ENCODE measurements around the gene BEND7. TPM values are rescaled to one million over a fixed set of nuclear protein-coding genes. Genes with fewer than 3 reads are reported as not detected.

Gene BEND7
- total and polyA plus RNA-seq, 2 of the 13 experiments (the other 11 are each of a cell fraction or from before 2014, with no cell fraction given) = 14.1 to 17.1 TPM

- POLR2A ChIA-PET = no interaction called here
- no peaks in the 10 kb centered on the region for H4K20me1 ChIP-seq (ENCODE audit: insufficient read depth, low read length)
- H3K4me2 ChIP-seq (ENCODE audit: low read depth, low read length) = no peak overlapping the region
- WGBS (ENCODE audit: low lambda C conversion rate) = 96% methylated on average over 7 of the region's 7 CpGs
- peaks cover under 1% of the 10 kb centered on the region for H3K4me1 ChIP-seq (ENCODE audit: insufficient read depth, low read length)
- in situ Hi-C loops (cut with HindIII; ENCODE audit: extremely low pct_ligation_motif_present, low pct_unique_long_range_greater_than_20kb) (no loop called here), intact Hi-C loops (cut with micrococcal nuclease; ENCODE audit: unreplicated experiment) (no loop called here)
- no peak for FAIRE-seq
- peaks cover 7% of the 10 kb centered on the region for H3K79me2 ChIP-seq (ENCODE audit: insufficient read depth, low read length)
- no peak for TF ChIP-seq ZHX1 (CRISPR knock-in tag; IDR thresholded peaks at IDR 0.05; ENCODE audit: low read depth)
- no peak for TF ChIP-seq ZNF225 (CRISPR knock-in tag; IDR thresholded peaks at IDR 0.05)
- no peak for TF ChIP-seq KDM3A (CRISPR knock-in tag; IDR thresholded peaks at IDR 0.05; ENCODE audit: low read depth)
- TF ChIP-seq AKNA (CRISPR knock-in tag; IDR thresholded peaks at IDR 0.05; ENCODE audit: borderline replicate concordance) = no peak
- no peak for TF ChIP-seq ZNF790 (CRISPR knock-in tag; IDR thresholded peaks at IDR 0.05; ENCODE audit: borderline replicate concordance)
- TF ChIP-seq ZSCAN29 (CRISPR knock-in tag; conservative IDR thresholded peaks at IDR 0.05) = no peak
- TF ChIP-seq JDP2 (CRISPR knock-in tag; IDR thresholded peaks at IDR 0.05; ENCODE audit: borderline replicate concordance) = no peak
- no peak for TF ChIP-seq ZFP1 (CRISPR knock-in tag; IDR thresholded peaks at IDR 0.05)
- no peak for TF ChIP-seq ZNF546 (CRISPR knock-in tag; conservative IDR thresholded peaks at IDR 0.05)
- no peak for TF ChIP-seq ZFY (CRISPR knock-in tag; IDR thresholded peaks at IDR 0.05)
- no peak for TF ChIP-seq PBX3 (CRISPR knock-in tag; IDR thresholded peaks at IDR 0.05; ENCODE audit: borderline replicate concordance)
- TF ChIP-seq BRF2 (CRISPR knock-in tag; IDR thresholded peaks at IDR 0.05) = no peak
- TF ChIP-seq FOXK1 (CRISPR knock-in tag; IDR thresholded peaks at IDR 0.05; ENCODE audit: borderline replicate concordance, low read depth) = no peak
- TF ChIP-seq CHCHD3 (CRISPR knock-in tag; IDR thresholded peaks at IDR 0.05) = no peak
- no peak for TF ChIP-seq ZNF543 (CRISPR knock-in tag; IDR thresholded peaks at IDR 0.05)
- ATAC-seq = no peak
- H3K4me3 ChIP-seq (replicated peaks in 1 of 3; ENCODE audit: insufficient read depth in 1 of 3, low read depth in 2 of 3, low read length in 3 of 3) = no peak overlapping the region
- H3K9me3 ChIP-seq (ENCODE audit: low read length) = no peaks in the 10 kb centered on the region
- no peak overlapping the region for H3K27ac ChIP-seq (ENCODE audit: extremely low read length, insufficient read depth, low read length)
- peaks cover 19 to 60% of the 10 kb centered on the region in 2 experiments; a peak in 4 of 5 replicates for H3K36me3 ChIP-seq (replicated peaks in 1 of 2; ENCODE audit: control insufficient read depth in 1 of 2, insufficient read depth in 2 of 2, low read length in 2 of 2)
- DNase-seq (ENCODE audit: low spot score) = no peak
- H3K27me3 ChIP-seq (ENCODE audit: control insufficient read depth in 1 of 2, insufficient read depth in 2 of 2, low read length in 2 of 2) = no peaks in the 10 kb centered on the region
- BruUV-seq (replicated peaks) = no TSS peak
- H2AFZ ChIP-seq (ENCODE audit: low read length) = no peak overlapping the region
- CTCF ChIA-PET (ENCODE audit: low intra/inter-chr PET ratio, low total read pairs) = no interaction called here
- H3K9ac ChIP-seq (ENCODE audit: insufficient read depth, low read depth, low read length) = no peak overlapping the region
Observed at GRCh38 chr10:13521026-13521425, 7.8 kb downstream of the BEND7 start.

Data from HepG2 (cell line).